ENCODE data around the gene WDFY4. TPM values are rescaled to one million over a fixed set of nuclear protein-coding genes. Genes with fewer than 3 reads are reported as not detected.

Gene WDFY4
- total and polyA plus RNA-seq, 9 of the 15 experiments (the other 6 are each of a cell fraction or from before 2014, with no cell fraction given): 0.01 to 0.02 (median 0.01) TPM; not detected in 6

DNA sequence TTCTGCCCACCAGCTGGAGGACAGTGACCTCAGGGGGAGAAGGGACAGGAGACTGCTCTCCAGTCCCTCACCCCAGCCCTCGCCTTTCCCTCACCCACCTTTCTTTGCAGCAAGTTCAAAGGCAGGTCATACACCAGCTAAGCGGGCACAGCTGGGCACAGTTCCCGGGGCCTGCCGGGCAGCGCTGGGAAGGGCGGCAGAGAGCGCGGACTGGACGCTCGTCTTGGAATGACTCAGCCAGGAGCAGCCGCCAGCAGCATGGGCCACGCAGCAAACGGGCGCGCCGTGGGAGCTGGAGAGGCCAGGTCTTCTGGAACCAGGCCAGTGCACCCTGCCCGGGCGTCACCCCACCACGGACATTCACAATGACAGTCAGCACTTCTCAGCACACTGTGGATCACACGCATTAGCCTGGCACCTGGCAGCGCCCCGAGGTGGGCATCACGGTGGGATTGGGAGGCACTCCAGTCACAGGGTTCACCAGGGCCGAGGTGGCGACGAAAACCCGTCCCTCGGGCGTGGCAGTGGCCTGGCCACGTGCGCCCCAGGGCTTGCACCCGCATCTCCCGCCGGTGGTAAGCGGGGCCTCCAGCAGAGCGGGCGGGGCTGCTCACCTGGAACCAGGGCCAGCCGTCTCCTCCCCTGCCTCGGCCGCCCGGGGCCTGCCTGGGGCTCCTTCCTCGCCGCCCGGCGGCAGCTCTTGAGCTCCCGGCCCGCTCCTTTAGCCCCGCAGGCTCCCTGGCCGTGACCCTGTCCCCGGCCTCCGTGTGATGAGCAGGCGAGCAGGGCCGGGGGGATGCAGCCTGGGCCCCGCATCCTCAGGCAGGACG, 29.0 kb upstream of the WDFY4 start (continued):
- TF ChIP-seq ZKSCAN1 (IDR thresholded peaks at IDR 0.05; ENCODE audit: low read depth, low read length) (no peak), EGR1 (conservative IDR thresholded peaks at IDR 0.05) (0 out of 2 replicates have a peak, but pooled peaks have one; percentile 1), GATAD2B (IDR thresholded peaks at IDR 0.05; ENCODE audit: borderline replicate concordance) (no peak), HMGN3 (IDR thresholded peaks at IDR 0.05; ENCODE audit: borderline replicate concordance, extremely low read depth, insufficient read length, low read depth, low read length) (peak; percentile 7), ARHGAP35 (IDR thresholded peaks at IDR 0.05; ENCODE audit: partially characterized antibody) (no peak), ZNF316 (IDR thresholded peaks at IDR 0.05) (peak; percentile 36; the same call in 1 of the 2 replicates), DNMT1 (IDR thresholded peaks at IDR 0.05) (no peak), SMARCB1 (IDR thresholded peaks at IDR 0.05; ENCODE audit: insufficient read length, low read depth) (no peak), RAD21 (CRISPR knock-in tag; conservative IDR thresholded peaks at IDR 0.05 in 1 of 2, IDR thresholded peaks at IDR 0.05 in 1 of 2) (no peak), MTF1 (CRISPR knock-in tag; IDR thresholded peaks at IDR 0.05; ENCODE audit: borderline replicate concordance) (no peak), NFE2 (IDR thresholded peaks at IDR 0.05; ENCODE audit: low read depth) (peak; percentile 30; the same call in 1 of the 2 replicates), ILK (tag; IDR thresholded peaks at IDR 0.05; ENCODE audit: borderline replicate concordance, low read depth) (no peak), HOXB6 (CRISPR knock-in tag; IDR thresholded peaks at IDR 0.05; ENCODE audit: borderline replicate concordance) (no peak), ZNF717 (CRISPR knock-in tag; IDR thresholded peaks at IDR 0.05) (no peak), NR2F6 (CRISPR knock-in tag; IDR thresholded peaks at IDR 0.05) (no peak), SAP30 (IDR thresholded peaks at IDR 0.05; ENCODE audit: borderline replicate concordance, insufficient read depth, low read depth, low read length, poor library complexity, severe bottlenecking) (no peak), CAMTA2 (CRISPR knock-in tag; conservative IDR thresholded peaks at IDR 0.05) (no peak), SUPT5H (IDR thresholded peaks at IDR 0.05) (no peak), U2AF1 (optimal IDR thresholded peaks at IDR 0.05; ENCODE audit: low read depth, low read length) (peak; percentile 50)
- TF ChIP-seq, protein P1, sequence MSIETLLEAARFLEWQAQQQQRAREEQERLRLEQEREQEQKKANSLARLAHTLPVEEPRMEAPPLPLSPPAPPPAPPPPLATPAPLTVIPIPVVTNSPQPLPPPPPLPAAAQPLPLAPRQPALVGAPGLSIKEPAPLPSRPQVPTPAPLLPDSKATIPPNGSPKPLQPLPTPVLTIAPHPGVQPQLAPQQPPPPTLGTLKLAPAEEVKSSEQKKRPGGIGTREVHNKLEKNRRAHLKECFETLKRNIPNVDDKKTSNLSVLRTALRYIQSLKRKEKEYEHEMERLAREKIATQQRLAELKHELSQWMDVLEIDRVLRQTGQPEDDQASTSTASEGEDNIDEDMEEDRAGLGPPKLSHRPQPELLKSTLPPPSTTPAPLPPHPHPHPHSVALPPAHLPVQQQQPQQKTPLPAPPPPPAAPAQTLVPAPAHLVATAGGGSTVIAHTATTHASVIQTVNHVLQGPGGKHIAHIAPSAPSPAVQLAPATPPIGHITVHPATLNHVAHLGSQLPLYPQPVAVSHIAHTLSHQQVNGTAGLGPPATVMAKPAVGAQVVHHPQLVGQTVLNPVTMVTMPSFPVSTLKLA (conservative IDR thresholded peaks at IDR 0.05): peak in 1 of 2 experiments; percentile 33; a peak in 1 of 4 replicates
- TF ChIP-seq, protein P2, sequence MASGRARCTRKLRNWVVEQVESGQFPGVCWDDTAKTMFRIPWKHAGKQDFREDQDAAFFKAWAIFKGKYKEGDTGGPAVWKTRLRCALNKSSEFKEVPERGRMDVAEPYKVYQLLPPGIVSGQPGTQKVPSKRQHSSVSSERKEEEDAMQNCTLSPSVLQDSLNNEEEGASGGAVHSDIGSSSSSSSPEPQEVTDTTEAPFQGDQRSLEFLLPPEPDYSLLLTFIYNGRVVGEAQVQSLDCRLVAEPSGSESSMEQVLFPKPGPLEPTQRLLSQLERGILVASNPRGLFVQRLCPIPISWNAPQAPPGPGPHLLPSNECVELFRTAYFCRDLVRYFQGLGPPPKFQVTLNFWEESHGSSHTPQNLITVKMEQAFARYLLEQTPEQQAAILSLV (tag; IDR thresholded peaks at IDR 0.05): no peak
- TF ChIP-seq, protein P3, sequence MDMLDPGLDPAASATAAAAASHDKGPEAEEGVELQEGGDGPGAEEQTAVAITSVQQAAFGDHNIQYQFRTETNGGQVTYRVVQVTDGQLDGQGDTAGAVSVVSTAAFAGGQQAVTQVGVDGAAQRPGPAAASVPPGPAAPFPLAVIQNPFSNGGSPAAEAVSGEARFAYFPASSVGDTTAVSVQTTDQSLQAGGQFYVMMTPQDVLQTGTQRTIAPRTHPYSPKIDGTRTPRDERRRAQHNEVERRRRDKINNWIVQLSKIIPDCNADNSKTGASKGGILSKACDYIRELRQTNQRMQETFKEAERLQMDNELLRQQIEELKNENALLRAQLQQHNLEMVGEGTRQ (CRISPR knock-in tag; IDR thresholded peaks at IDR 0.05): peak; percentile 25; the same call in 1 of the 2 replicates
- TF ChIP-seq, protein P4, sequence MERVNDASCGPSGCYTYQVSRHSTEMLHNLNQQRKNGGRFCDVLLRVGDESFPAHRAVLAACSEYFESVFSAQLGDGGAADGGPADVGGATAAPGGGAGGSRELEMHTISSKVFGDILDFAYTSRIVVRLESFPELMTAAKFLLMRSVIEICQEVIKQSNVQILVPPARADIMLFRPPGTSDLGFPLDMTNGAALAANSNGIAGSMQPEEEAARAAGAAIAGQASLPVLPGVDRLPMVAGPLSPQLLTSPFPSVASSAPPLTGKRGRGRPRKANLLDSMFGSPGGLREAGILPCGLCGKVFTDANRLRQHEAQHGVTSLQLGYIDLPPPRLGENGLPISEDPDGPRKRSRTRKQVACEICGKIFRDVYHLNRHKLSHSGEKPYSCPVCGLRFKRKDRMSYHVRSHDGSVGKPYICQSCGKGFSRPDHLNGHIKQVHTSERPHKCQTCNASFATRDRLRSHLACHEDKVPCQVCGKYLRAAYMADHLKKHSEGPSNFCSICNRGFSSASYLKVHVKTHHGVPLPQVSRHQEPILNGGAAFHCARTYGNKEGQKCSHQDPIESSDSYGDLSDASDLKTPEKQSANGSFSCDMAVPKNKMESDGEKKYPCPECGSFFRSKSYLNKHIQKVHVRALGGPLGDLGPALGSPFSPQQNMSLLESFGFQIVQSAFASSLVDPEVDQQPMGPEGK (CRISPR knock-in tag; IDR thresholded peaks at IDR 0.05; ENCODE audit: borderline replicate concordance): no peak
